BLaER1 treated with 17β-estradiol and CSF1 and Interleukin-3, amounts not matched to agents 10 nM and 100 nM (cell line): ENCODE data around the gene PTPRJ.
A peak's percentile ranks its signal among the peaks of the same experiment; 100 is the strongest.

Experiments used
- H3K27ac ChIP-seq, 11 experiments: shearing (Covaris generic); formaldehyde crosslinking; 2 replicates each; pipeline ENCODE4 v1.8.1; 2022
- H3K27me3 ChIP-seq, 11 experiments: shearing (Covaris generic); formaldehyde crosslinking; 2 replicates each; pipeline ENCODE4 v1.8.1; 2022
- H3K36me3 ChIP-seq, 11 experiments: shearing (Covaris generic); formaldehyde crosslinking; 2 replicates each; pipeline ENCODE4 v1.8.1; 2022
- H3K4me1 ChIP-seq, 10 experiments: shearing (Covaris generic); formaldehyde crosslinking; 2 replicates each; pipeline ENCODE4 v1.8.1; 2022
- H3K4me2 ChIP-seq, 11 experiments: shearing (Covaris generic); formaldehyde crosslinking; 2 replicates each; pipeline ENCODE4 v1.8.1; 2022
- H3K4me3 ChIP-seq, 10 experiments: shearing (Covaris generic); formaldehyde crosslinking; 2 replicates each; pipeline ENCODE4 v1.8.1; 2022
- H3K9ac ChIP-seq, 11 experiments: shearing (Covaris generic); formaldehyde crosslinking; 2 replicates each; pipeline ENCODE4 v1.8.1; 2022
- H3K9me3 ChIP-seq, 11 experiments: shearing (Covaris generic); formaldehyde crosslinking; replicated peaks in 1 of 11; 2 replicates each; pipeline ENCODE4 v1.8.1; 2022
- H4K20me1 ChIP-seq, 11 experiments: shearing (Covaris generic); formaldehyde crosslinking; 2 replicates each; pipeline ENCODE4 v1.8.1; 2022
- Cebpa-rat ChIP-seq, 11 experiments: shearing (Covaris generic); IDR thresholded peaks; 2 replicates each; pipeline ENCODE4 v1.8.1; 2022

Gene PTPRJ

GRCh38 chr11:48043111-48043990 is 63.0 kb downstream of the PTPRJ start:
- no peak for TF ChIP-seq Cebpa-rat (IDR thresholded peaks at IDR 0.05)
- Histone ChIP-seq H3K27me3 (no peaks in the 10 kb centered on the region), H3K27ac (peak overlapping the region in 3 of 11 experiments; percentile 8 to 63 (median 17); a peak in 3 of 22 replicates), H3K4me1 (peaks cover 19 to 98% (median 32%) of the 10 kb centered on the region in 10 experiments), H3K4me2 (peak overlapping the region; percentile 57 to 94 (median 70)), H3K36me3 (peaks cover 0 to 69% (median 0%) of the 10 kb centered on the region in 11 experiments; a peak in 10 of 22 replicates), H3K9ac (no peak overlapping the region), H4K20me1 (peaks cover 0 to 100% (median 85%) of the 10 kb centered on the region in 11 experiments; a peak in 18 of 22 replicates), H3K9me3 (no peaks in the 10 kb centered on the region), H3K4me3 (no peak overlapping the region; a peak in 1 of 20 replicates)

DNA sequence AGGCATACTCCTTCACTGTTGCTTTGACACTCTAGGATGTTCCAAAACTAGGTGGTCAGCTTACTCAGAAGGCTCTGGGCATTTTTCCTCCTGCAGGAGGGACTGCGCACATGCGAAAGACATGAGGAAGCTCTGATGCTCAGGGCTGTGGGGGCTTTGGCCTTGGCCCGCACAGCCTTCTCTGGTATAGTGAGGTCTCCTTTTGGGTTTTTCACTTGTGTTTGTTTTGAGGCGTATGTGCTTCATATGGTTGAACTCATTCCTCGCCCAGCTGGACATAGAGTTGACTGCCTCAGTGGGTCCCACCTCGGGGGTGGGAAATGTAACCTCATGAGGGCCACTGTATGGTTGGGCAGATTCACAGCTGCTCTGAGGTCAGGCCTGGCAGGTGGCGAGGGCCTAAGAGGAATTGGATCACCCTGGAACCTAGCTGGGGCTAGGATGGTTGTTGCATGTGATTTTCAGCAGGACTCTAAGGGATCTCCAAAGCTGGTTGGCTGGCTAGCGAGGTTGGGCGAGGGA is 63.7 kb downstream of the PTPRJ start:
- peak overlapping the region in 3 of 11 experiments; percentile 8 to 63 (median 8); a peak in 3 of 22 replicates for H3K27ac ChIP-seq
- no peak for TF ChIP-seq Cebpa-rat (IDR thresholded peaks at IDR 0.05)
- H3K36me3 ChIP-seq: peaks cover 0 to 76% (median 0%) of the 10 kb centered on the region in 11 experiments; a peak in 10 of 22 replicates
- peak overlapping the region in 1 of 11 experiments; percentile 13; a peak in 1 of 22 replicates for H3K9ac ChIP-seq
- peak overlapping the region in 1 of 10 experiments; percentile 1; a peak in 1 of 20 replicates for H3K4me3 ChIP-seq
- H3K9me3 ChIP-seq: no peaks in the 10 kb centered on the region
- H3K27me3 ChIP-seq: no peaks in the 10 kb centered on the region
- H3K4me2 ChIP-seq: peak overlapping the region; percentile 57 to 94 (median 70)
- peaks cover 0 to 100% (median 90%) of the 10 kb centered on the region in 11 experiments; a peak in 18 of 22 replicates for H4K20me1 ChIP-seq
- peaks cover 24 to 99% (median 39%) of the 10 kb centered on the region in 10 experiments for H3K4me1 ChIP-seq

DNA sequence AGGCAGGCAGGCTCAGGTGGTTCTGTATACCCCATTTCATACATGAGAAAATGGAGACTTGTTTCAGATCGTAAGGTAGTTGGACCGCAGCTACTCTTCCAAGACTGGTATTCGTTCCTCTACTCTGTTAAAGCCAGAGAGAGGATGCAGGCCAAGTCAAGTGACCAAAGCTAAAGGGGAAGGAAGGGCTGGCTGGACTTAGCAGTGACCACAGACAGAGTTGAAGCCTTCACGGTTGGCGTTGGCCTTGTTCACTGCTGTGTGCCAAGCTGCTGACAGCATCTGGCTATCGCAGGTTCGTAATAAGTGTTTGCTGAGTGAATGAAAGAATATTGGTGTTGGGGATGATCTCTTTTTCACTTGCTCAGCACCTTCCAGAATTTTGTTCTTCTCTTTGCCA is 64.2 kb downstream of the PTPRJ start:
- H4K20me1 ChIP-seq: peaks cover 0 to 100% (median 92%) of the 10 kb centered on the region in 11 experiments; a peak in 18 of 22 replicates
- peak overlapping the region in 10 of 11 experiments; percentile 58 to 94 (median 72); a peak in 21 of 22 replicates for H3K4me2 ChIP-seq
- peaks cover 0 to 74% (median 0%) of the 10 kb centered on the region in 11 experiments; a peak in 10 of 22 replicates for H3K36me3 ChIP-seq
- peaks cover 26 to 99% (median 45%) of the 10 kb centered on the region in 10 experiments for H3K4me1 ChIP-seq
- TF ChIP-seq Cebpa-rat (IDR thresholded peaks at IDR 0.05): no peak
- H3K27me3 ChIP-seq: no peaks in the 10 kb centered on the region
- H3K9ac ChIP-seq: no peak overlapping the region
- peak overlapping the region in 2 of 11 experiments; percentile 8 to 63; a peak in 3 of 22 replicates for H3K27ac ChIP-seq
- no peak overlapping the region for H3K4me3 ChIP-seq
- no peaks in the 10 kb centered on the region for H3K9me3 ChIP-seq

GRCh38 chr11:48045536-48045935 is 65.2 kb downstream of the PTPRJ start:
- peak overlapping the region in 1 of 11 experiments; percentile 23; a peak in 1 of 22 replicates for H3K27ac ChIP-seq
- no peak overlapping the region for H3K9ac ChIP-seq
- H3K9me3 ChIP-seq: no peaks in the 10 kb centered on the region
- H3K4me3 ChIP-seq: no peak overlapping the region
- peaks cover 0 to 100% (median 92%) of the 10 kb centered on the region in 11 experiments; a peak in 18 of 22 replicates for H4K20me1 ChIP-seq
- H3K4me2 ChIP-seq: peak overlapping the region in 3 of 11 experiments; percentile 77 to 94 (median 78); a peak in 4 of 22 replicates
- H3K27me3 ChIP-seq: no peaks in the 10 kb centered on the region
- peaks cover 0 to 65% (median 0%) of the 10 kb centered on the region in 11 experiments; a peak in 10 of 22 replicates for H3K36me3 ChIP-seq
- TF ChIP-seq Cebpa-rat (IDR thresholded peaks at IDR 0.05): no peak
- peaks cover 36 to 99% (median 54%) of the 10 kb centered on the region in 10 experiments for H3K4me1 ChIP-seq

- H3K9me3 ChIP-seq: no peaks in the 10 kb centered on the region
- no peaks in the 10 kb centered on the region for H3K27me3 ChIP-seq
- H3K36me3 ChIP-seq: peaks cover 0 to 68% (median 0%) of the 10 kb centered on the region in 11 experiments; a peak in 10 of 22 replicates
- H4K20me1 ChIP-seq: peaks cover 0 to 100% (median 91%) of the 10 kb centered on the region in 11 experiments; a peak in 18 of 22 replicates
- TF ChIP-seq Cebpa-rat (IDR thresholded peaks at IDR 0.05): no peak
- H3K27ac ChIP-seq: 0 out of 22 replicates have a peak overlapping the region, but pooled peaks of 1 of the 11 experiments have one; percentile 6
- peak overlapping the region in 2 of 11 experiments; percentile 11 to 31; a peak in 1 of 22 replicates for H3K9ac ChIP-seq
- H3K4me1 ChIP-seq: peaks cover 47 to 99% (median 65%) of the 10 kb centered on the region in 10 experiments
- peak overlapping the region in 3 of 11 experiments; percentile 49 to 57 (median 54); a peak in 7 of 22 replicates for H3K4me2 ChIP-seq
- no peak overlapping the region for H3K4me3 ChIP-seq
Observed at GRCh38 chr11:48047616-48048015, 67.3 kb downstream of the PTPRJ start.

DNA sequence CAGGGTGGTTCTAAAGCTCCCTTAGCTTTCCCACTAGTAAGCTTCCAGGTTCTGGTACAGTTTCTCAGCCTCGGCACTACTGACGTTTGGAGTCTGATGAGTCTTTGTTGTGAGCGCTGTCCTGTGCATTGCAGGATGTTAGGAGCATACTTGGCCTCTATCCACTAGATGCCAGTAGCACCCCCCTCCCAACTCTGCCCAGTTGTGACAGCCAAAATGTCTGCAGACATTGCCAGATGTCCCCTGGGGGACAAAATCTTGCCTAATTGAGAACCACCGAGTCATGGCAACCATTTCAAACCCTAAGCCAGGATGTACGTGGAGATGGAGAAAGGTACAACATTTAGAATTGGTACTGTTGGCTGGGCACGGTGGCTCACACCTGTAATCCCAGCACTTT is 68.7 kb downstream of the PTPRJ start:
- peaks cover 0 to 71% (median 0%) of the 10 kb centered on the region in 11 experiments; a peak in 10 of 22 replicates for H3K36me3 ChIP-seq
- peaks cover 34 to 94% (median 55%) of the 10 kb centered on the region in 10 experiments for H3K4me1 ChIP-seq
- no peaks in the 10 kb centered on the region for H3K27me3 ChIP-seq
- H3K4me2 ChIP-seq: peak overlapping the region in 10 of 11 experiments; percentile 3 to 54 (median 38); a peak in 12 of 22 replicates
- no peak overlapping the region; a peak in 1 of 22 replicates for H3K9ac ChIP-seq
- no peak overlapping the region for H3K4me3 ChIP-seq
- no peaks in the 10 kb centered on the region for H3K9me3 ChIP-seq
- no peak for TF ChIP-seq Cebpa-rat (IDR thresholded peaks at IDR 0.05)
- peak overlapping the region in 3 of 11 experiments; percentile 8 to 42 (median 27); a peak in 3 of 22 replicates for H3K27ac ChIP-seq
- H4K20me1 ChIP-seq: peaks cover 0 to 97% (median 85%) of the 10 kb centered on the region in 11 experiments; a peak in 19 of 22 replicates

- H3K4me1 ChIP-seq: peaks cover 40 to 94% (median 60%) of the 10 kb centered on the region in 10 experiments
- peak overlapping the region; percentile 18 to 64 (median 50); a peak in 21 of 22 replicates for H3K4me2 ChIP-seq
Observed at GRCh38 chr11:48050304-48050703, 69.9 kb downstream of the PTPRJ start.

GRCh38 chr11:48051217-48051830 is 71.0 kb downstream of the PTPRJ start:
- TF ChIP-seq Cebpa-rat (IDR thresholded peaks at IDR 0.05): no peak
- Histone ChIP-seq H3K9me3 (no peaks in the 10 kb centered on the region), H3K4me2 (peak overlapping the region; percentile 18 to 64 (median 50); a peak in 20 of 22 replicates), H4K20me1 (peaks cover 15 to 97% (median 85%) of the 10 kb centered on the region in 11 experiments; a peak in 21 of 22 replicates), H3K27me3 (0 out of 22 replicates have a peak, but pooled peaks cover 0 to 7% (median 0%) of the 10 kb centered on the region in 11 experiments), H3K4me1 (peaks cover 50 to 94% (median 70%) of the 10 kb centered on the region in 10 experiments), H3K27ac (no peak overlapping the region), H3K36me3 (peaks cover 0 to 63% (median 0%) of the 10 kb centered on the region in 11 experiments; a peak in 9 of 22 replicates), H3K9ac (no peak overlapping the region; a peak in 1 of 22 replicates), H3K4me3 (no peak overlapping the region)

More at GRCh38 chr11:48050304-48050703, 69.9 kb downstream of the PTPRJ start:
- H3K36me3 ChIP-seq: peaks cover 0 to 67% (median 0%) of the 10 kb centered on the region in 11 experiments; a peak in 10 of 22 replicates
- no peaks in the 10 kb centered on the region for H3K9me3 ChIP-seq
- H3K4me3 ChIP-seq: no peak overlapping the region
- no peak for TF ChIP-seq Cebpa-rat (IDR thresholded peaks at IDR 0.05)
- no peak overlapping the region; a peak in 1 of 22 replicates for H3K27ac ChIP-seq
- H3K27me3 ChIP-seq: 0 out of 22 replicates have a peak, but pooled peaks cover 0 to 6% (median 0%) of the 10 kb centered on the region in 11 experiments
- H4K20me1 ChIP-seq: peaks cover 5 to 97% (median 85%) of the 10 kb centered on the region in 11 experiments; a peak in 21 of 22 replicates
- no peak overlapping the region for H3K9ac ChIP-seq
